WTC11 (cell line): Measurements from ENCODE around the gene IGFL2. TPM values are rescaled to one million over a fixed set of nuclear protein-coding genes. Genes with fewer than 3 reads are reported as not detected.

Source experiments
- ATAC-seq: fragments of 200-7000 bp; cut with Tn5 transposase; 2 replicates; pipeline ENCODE4 v1.10.0; 2021; ENCODE audit warnings: mild to moderate bottlenecking, moderate library complexity
- CTCF ChIA-PET: fragments of 300-600 bp; sonication (Branson Sonifier 250); formaldehyde crosslinking; loops from one replicate; lab custom pipeline; 2021; ENCODE audit warnings: antibody characterized with exemption; lab: Charles Lee
- POLR2A ChIA-PET: fragments of 350-600 bp; sonication (Branson Sonifier 250); formaldehyde crosslinking; loops from one replicate; lab custom pipeline; 2021; ENCODE audit warnings: antibody characterized with exemption; lab: Charles Lee
- DNase-seq: peaks from one replicate; pipeline ENCODE4 v3.0.0; 2021; ENCODE audit warnings: low spot score
- H3K27ac Mint-ChIP-seq: 2 replicates; pipeline ENCODE4 v1.8.0; 2021; ENCODE audit warnings: mixed read lengths
- H3K27me3 Mint-ChIP-seq: 2 replicates; pipeline ENCODE4 v1.8.0; 2021; ENCODE audit warnings: low read depth, mild to moderate bottlenecking, moderate library complexity, mixed read lengths
- H3K36me3 Mint-ChIP-seq: 2 replicates; pipeline ENCODE4 v1.8.0; 2021; ENCODE audit warnings: mixed read lengths
- H3K4me1 Mint-ChIP-seq: 2 replicates; pipeline ENCODE4 v1.8.0; 2022; ENCODE audit warnings: mixed read lengths
- H3K4me3 Mint-ChIP-seq: 2 replicates; pipeline ENCODE4 v1.8.0; 2021; ENCODE audit warnings: mild to moderate bottlenecking, moderate library complexity, mixed read lengths
- H3K9me3 Mint-ChIP-seq: 2 replicates; pipeline ENCODE4 v1.8.0; 2021; ENCODE audit warnings: mixed read lengths
- CDX4 ChIP-seq: fragments of 250-450 bp; sonication (Bioruptor Pico); IDR thresholded peaks from 2 replicates; pipeline ENCODE4 v1.9.0; 2021; ENCODE audit warnings: moderate library complexity, mild to moderate bottlenecking, inconsistent platforms, borderline replicate concordance
- CREB1 ChIP-seq: sonication (generic); formaldehyde crosslinking; IDR thresholded peaks from 2 replicates; pipeline ENCODE4 v1.8.0; 2023; ENCODE audit warnings: mild to moderate bottlenecking, missing genetic modification reagents
- FOXK1 ChIP-seq: sonication (generic); formaldehyde crosslinking; IDR thresholded peaks from 2 replicates; pipeline ENCODE4 v1.8.0; 2022; ENCODE audit warnings: mild to moderate bottlenecking, moderate library complexity, missing genetic modification reagents
- JUN ChIP-seq: sonication (generic); formaldehyde crosslinking; IDR thresholded peaks from 2 replicates; pipeline ENCODE4 v1.8.0; 2023; ENCODE audit warnings: mild to moderate bottlenecking, missing genetic modification reagents
- KAT7 ChIP-seq: sonication (generic); formaldehyde crosslinking; IDR thresholded peaks from 2 replicates; pipeline ENCODE4 v1.8.1; 2023; ENCODE audit warnings: missing genetic modification reagents, mild to moderate bottlenecking, borderline replicate concordance
- MAX ChIP-seq: sonication (generic); formaldehyde crosslinking; IDR thresholded peaks from 2 replicates; pipeline ENCODE4 v1.8.0; 2022; ENCODE audit warnings: mild to moderate bottlenecking, missing genetic modification reagents
- MYBL2 ChIP-seq: sonication (generic); formaldehyde crosslinking; IDR thresholded peaks from 2 replicates; pipeline ENCODE4 v1.8.1; 2023; ENCODE audit warnings: mild to moderate bottlenecking, moderate library complexity, missing genetic modification reagents
- RELA ChIP-seq: sonication (generic); formaldehyde crosslinking; IDR thresholded peaks from 2 replicates; pipeline ENCODE4 v1.8.1; 2022; ENCODE audit warnings: missing genetic modification reagents, mild to moderate bottlenecking, borderline replicate concordance
- SP1 ChIP-seq: sonication (generic); formaldehyde crosslinking; conservative IDR thresholded peaks from 2 replicates; pipeline ENCODE4 v1.8.1; 2022; ENCODE audit warnings: missing genetic modification reagents
- TEAD4 ChIP-seq: sonication (generic); formaldehyde crosslinking; IDR thresholded peaks from 2 replicates; pipeline ENCODE4 v1.8.0; 2022; ENCODE audit warnings: mild to moderate bottlenecking, missing genetic modification reagents
- ZBTB21 ChIP-seq: sonication (generic); formaldehyde crosslinking; IDR thresholded peaks from 2 replicates; pipeline ENCODE4 v1.8.1; 2023; ENCODE audit warnings: mild to moderate bottlenecking, missing genetic modification reagents, borderline replicate concordance
- ZBTB43 ChIP-seq: sonication (generic); formaldehyde crosslinking; IDR thresholded peaks from 2 replicates; pipeline ENCODE4 v1.8.1; 2023; ENCODE audit warnings: mild to moderate bottlenecking, missing genetic modification reagents
- ZNF416 ChIP-seq: fragments of 250-450 bp; sonication (Bioruptor Pico); IDR thresholded peaks from 2 replicates; pipeline ENCODE4 v1.9.0; 2021; ENCODE audit warnings: mild to moderate bottlenecking, inconsistent platforms
- total RNA-seq: library from RNA; stranded (reverse); gene quantifications from 3 replicates; pipeline ENCODE4 v1.2.3, GENCODE V29; 2021
- TF ChIP-seq, protein P1 (sequence below): fragments of 250-450 bp; sonication (Bioruptor Pico); IDR thresholded peaks from 2 replicates; pipeline ENCODE4 v1.9.0; 2021; ENCODE audit warnings: mild to moderate bottlenecking
- TF ChIP-seq, protein P2 (sequence below): fragments of 250-450 bp; sonication (Bioruptor Pico); conservative IDR thresholded peaks from 2 replicates; pipeline ENCODE4 v1.9.0; 2021; ENCODE audit warnings: mild to moderate bottlenecking
- TF ChIP-seq, protein P3 (sequence below): sonication (generic); formaldehyde crosslinking; IDR thresholded peaks from 2 replicates; pipeline ENCODE4 v1.8.1; 2022; ENCODE audit warnings: missing genetic modification reagents, borderline replicate concordance
- TF ChIP-seq, protein P4 (sequence below): fragments of 200-600 bp; IDR thresholded peaks from 2 replicates; pipeline ENCODE4 v1.8.0; 2022; ENCODE audit warnings: antibody characterized with exemption
- TF ChIP-seq, protein P5 (sequence below): sonication (generic); formaldehyde crosslinking; IDR thresholded peaks from 2 replicates; pipeline ENCODE4 v1.8.0; 2022; ENCODE audit warnings: mild to moderate bottlenecking, missing genetic modification reagents

Gene IGFL2
- total RNA-seq, 1 experiment from 2014 or later = not detected

DNA sequence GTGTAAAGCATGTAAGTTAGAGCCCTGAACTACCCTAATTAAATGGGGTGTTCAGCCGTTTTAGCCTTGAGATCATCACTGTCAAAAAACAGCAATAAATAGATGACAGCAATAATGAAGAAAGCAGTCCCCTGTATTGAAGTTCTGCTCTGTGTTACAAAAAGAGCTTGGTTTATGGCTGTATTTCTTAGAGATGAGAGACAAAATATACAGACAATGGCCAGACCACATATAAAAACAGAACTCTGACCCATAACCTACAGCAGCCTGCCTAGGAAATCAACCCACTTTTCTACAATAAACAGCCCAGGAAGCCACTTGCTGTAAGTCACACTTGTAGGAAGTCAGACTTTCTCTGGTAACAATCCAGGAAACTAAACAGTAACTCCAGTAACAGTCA lies 34.3 kb upstream of the IGFL2 start:
- H3K4me3 Mint-ChIP-seq = no peak overlapping the region
- H3K36me3 Mint-ChIP-seq = peaks cover 3% of the 10 kb centered on the region
- H3K27ac Mint-ChIP-seq = no peak overlapping the region
- peaks cover 10% of the 10 kb centered on the region for H3K4me1 Mint-ChIP-seq
- ATAC-seq = no peak
- H3K9me3 Mint-ChIP-seq = peaks cover 4% of the 10 kb centered on the region
- peaks cover 11% of the 10 kb centered on the region for H3K27me3 Mint-ChIP-seq
- no peak for DNase-seq
- CTCF ChIA-PET = interaction anchor here (1.4 kb wide), 1 partner anchor 37 kb away, joined by 4 read pairs; no protein-coding TSS in a partner anchor
- POLR2A ChIA-PET = no interaction called here
- no peak for TF ChIP-seq CDX4 (CRISPR knock-in tag)

- no peak overlapping the region for H3K4me3 Mint-ChIP-seq
- peaks cover 11% of the 10 kb centered on the region for H3K27me3 Mint-ChIP-seq
- H3K4me1 Mint-ChIP-seq = peaks cover 10% of the 10 kb centered on the region
- POLR2A ChIA-PET = no interaction called here
- CTCF ChIA-PET = interaction anchor here (0.8 to 1.9 kb wide), 5 partner anchors 33 to 165 kb away, joined by 3 to 8 read pairs (median 6); no protein-coding TSS in a partner anchor
- H3K9me3 Mint-ChIP-seq = peaks cover 5% of the 10 kb centered on the region
- DNase-seq = no peak
- TF ChIP-seq KAT7 (CRISPR knock-in tag) (no peak), ZBTB43 (CRISPR knock-in tag) (no peak), ZNF416 (CRISPR knock-in tag) (no peak), FOXK1 (CRISPR knock-in tag) (no peak), JUN (no peak), ZBTB21 (no peak), TEAD4 (no peak)
- TF ChIP-seq, protein P1, sequence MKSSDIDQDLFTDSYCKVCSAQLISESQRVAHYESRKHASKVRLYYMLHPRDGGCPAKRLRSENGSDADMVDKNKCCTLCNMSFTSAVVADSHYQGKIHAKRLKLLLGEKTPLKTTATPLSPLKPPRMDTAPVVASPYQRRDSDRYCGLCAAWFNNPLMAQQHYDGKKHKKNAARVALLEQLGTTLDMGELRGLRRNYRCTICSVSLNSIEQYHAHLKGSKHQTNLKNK (CRISPR knock-in tag) = no peak
- H3K27ac Mint-ChIP-seq = no peak overlapping the region
- ATAC-seq = no peak; the same call in 1 of the 2 replicates
- peaks cover 3% of the 10 kb centered on the region for H3K36me3 Mint-ChIP-seq
Observed at GRCh38 chr19:46115396-46116106, 32.5 kb upstream of the IGFL2 start.

DNA sequence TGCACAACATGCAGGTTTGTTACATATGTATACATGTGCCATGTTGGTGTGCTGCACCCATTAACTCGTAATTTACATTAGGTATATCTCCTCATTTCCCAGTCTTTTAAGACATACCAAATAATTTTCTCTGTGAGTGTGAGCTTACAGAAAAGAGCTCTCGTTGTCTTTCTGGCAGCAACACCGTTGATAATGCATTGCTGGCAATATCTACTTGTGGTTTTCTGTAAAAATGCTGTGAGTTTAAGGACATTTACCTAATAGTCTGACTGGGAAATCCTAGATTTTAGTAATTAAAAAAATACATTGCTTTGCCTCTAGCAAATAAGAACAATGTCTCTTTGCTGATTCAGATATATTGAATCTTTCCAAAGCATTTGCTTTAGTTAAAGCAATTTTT lies 31.9 kb upstream of the IGFL2 start:
- ATAC-seq = no peak
- TF ChIP-seq, protein P2, sequence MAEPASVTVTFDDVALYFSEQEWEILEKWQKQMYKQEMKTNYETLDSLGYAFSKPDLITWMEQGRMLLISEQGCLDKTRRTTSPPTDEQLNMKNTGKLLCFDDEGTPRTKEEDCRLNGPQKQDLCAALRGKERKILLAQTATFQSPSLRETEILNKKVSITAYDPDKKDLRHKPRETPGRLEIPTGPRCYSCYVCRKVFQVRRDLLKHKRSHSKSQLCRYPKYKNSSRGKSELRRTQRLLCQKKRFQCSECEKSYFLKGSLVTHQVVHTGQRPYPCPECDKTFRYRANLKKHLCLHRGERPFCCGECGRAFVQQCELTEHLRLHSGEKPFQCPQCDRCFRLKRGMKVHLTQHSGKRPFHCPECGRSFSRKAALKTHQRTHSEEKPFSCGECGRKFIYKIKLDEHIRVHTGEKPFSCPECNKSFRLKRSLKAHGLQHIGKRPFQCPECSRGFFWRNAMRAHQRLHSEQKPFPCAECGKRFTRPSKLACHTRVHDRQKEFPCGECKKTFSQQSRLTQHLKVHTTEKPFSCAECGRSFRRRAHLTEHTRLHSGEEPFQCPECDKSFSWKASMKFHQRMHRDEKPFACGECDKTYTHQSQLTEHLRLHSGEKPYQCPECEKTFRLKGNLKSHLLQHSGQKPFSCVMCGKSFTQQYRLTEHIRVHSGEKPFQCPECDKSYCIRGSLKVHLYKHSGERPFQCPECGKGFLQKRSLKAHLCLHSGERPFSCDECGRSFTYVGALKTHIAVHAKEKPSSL (CRISPR knock-in tag) = no peak
- TF ChIP-seq, protein P3, sequence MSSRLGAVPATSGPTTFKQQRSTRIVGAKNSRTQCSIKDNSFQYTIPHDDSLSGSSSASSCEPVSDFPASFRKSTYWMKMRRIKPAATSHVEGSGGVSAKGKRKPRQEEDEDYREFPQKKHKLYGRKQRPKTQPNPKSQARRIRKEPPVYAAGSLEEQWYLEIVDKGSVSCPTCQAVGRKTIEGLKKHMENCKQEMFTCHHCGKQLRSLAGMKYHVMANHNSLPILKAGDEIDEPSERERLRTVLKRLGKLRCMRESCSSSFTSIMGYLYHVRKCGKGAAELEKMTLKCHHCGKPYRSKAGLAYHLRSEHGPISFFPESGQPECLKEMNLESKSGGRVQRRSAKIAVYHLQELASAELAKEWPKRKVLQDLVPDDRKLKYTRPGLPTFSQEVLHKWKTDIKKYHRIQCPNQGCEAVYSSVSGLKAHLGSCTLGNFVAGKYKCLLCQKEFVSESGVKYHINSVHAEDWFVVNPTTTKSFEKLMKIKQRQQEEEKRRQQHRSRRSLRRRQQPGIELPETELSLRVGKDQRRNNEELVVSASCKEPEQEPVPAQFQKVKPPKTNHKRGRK = no peak
- TF ChIP-seq RELA (CRISPR knock-in tag) (no peak), SP1 (no peak), ZNF416 (CRISPR knock-in tag) (no peak), MAX (CRISPR knock-in tag) (no peak), CREB1 (CRISPR knock-in tag) (no peak), MYBL2 (CRISPR knock-in tag) (no peak)
- TF ChIP-seq, protein P4, sequence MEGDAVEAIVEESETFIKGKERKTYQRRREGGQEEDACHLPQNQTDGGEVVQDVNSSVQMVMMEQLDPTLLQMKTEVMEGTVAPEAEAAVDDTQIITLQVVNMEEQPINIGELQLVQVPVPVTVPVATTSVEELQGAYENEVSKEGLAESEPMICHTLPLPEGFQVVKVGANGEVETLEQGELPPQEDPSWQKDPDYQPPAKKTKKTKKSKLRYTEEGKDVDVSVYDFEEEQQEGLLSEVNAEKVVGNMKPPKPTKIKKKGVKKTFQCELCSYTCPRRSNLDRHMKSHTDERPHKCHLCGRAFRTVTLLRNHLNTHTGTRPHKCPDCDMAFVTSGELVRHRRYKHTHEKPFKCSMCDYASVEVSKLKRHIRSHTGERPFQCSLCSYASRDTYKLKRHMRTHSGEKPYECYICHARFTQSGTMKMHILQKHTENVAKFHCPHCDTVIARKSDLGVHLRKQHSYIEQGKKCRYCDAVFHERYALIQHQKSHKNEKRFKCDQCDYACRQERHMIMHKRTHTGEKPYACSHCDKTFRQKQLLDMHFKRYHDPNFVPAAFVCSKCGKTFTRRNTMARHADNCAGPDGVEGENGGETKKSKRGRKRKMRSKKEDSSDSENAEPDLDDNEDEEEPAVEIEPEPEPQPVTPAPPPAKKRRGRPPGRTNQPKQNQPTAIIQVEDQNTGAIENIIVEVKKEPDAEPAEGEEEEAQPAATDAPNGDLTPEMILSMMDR = no peak
- TF ChIP-seq, protein P5, sequence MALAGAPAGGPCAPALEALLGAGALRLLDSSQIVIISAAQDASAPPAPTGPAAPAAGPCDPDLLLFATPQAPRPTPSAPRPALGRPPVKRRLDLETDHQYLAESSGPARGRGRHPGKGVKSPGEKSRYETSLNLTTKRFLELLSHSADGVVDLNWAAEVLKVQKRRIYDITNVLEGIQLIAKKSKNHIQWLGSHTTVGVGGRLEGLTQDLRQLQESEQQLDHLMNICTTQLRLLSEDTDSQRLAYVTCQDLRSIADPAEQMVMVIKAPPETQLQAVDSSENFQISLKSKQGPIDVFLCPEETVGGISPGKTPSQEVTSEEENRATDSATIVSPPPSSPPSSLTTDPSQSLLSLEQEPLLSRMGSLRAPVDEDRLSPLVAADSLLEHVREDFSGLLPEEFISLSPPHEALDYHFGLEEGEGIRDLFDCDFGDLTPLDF (CRISPR knock-in tag) = no peak
- TF ChIP-seq, all 79 proteins: peak for 0
- CTCF ChIA-PET = interaction anchor here (1.2 to 1.9 kb wide), 2 partner anchors 34 to 165 kb away, joined by 6 to 8 read pairs; no protein-coding TSS in a partner anchor
- Mint-ChIP-seq H3K4me1 (peaks cover 10% of the 10 kb centered on the region), H3K27ac (no peak overlapping the region), H3K9me3 (peaks cover 5% of the 10 kb centered on the region), H3K27me3 (peaks cover 11% of the 10 kb centered on the region), H3K36me3 (peaks cover 3% of the 10 kb centered on the region), H3K4me3 (no peak overlapping the region)
- POLR2A ChIA-PET = no interaction called here
- no peak for DNase-seq
